OCI-LY7 (cell line): ENCODE results near the gene MYO1F.

ENCODE experiments used
- EZH2phosphoT487 ChIP-seq: fragments of 200-600 bp; sonication (generic); IDR thresholded peaks from 2 replicates; pipeline ENCODE4 v1.6.1; 2018; ENCODE audit warnings: low read depth, borderline replicate concordance, mild to moderate bottlenecking, mixed run types, antibody characterized with exemption, low read length, moderate library complexity, mixed read lengths
- TF ChIP-seq, protein P1 (sequence below): fragments of 200-600 bp; sonication (generic); conservative IDR thresholded peaks from 2 replicates; pipeline ENCODE4 v1.5.1; 2014; ENCODE audit warnings: mild to moderate bottlenecking, antibody characterized with exemption, low read length, moderate library complexity, mixed read lengths

- TF ChIP-seq, protein P1, sequence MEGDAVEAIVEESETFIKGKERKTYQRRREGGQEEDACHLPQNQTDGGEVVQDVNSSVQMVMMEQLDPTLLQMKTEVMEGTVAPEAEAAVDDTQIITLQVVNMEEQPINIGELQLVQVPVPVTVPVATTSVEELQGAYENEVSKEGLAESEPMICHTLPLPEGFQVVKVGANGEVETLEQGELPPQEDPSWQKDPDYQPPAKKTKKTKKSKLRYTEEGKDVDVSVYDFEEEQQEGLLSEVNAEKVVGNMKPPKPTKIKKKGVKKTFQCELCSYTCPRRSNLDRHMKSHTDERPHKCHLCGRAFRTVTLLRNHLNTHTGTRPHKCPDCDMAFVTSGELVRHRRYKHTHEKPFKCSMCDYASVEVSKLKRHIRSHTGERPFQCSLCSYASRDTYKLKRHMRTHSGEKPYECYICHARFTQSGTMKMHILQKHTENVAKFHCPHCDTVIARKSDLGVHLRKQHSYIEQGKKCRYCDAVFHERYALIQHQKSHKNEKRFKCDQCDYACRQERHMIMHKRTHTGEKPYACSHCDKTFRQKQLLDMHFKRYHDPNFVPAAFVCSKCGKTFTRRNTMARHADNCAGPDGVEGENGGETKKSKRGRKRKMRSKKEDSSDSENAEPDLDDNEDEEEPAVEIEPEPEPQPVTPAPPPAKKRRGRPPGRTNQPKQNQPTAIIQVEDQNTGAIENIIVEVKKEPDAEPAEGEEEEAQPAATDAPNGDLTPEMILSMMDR: no peak
- TF ChIP-seq EZH2phosphoT487: no peak
Observed at GRCh38 chr19:8545743-8546142, 31.5 kb downstream of the MYO1F start.
